TTC549 (cell line): Measurements from ENCODE around the gene PIP5KL1.
"Not testable (repeated sequence)": the region's sequence is repeated elsewhere in the genome, so short reads cannot be mapped to it uniquely, and the experiment has no call there.

Source experiments
- FAIRE-seq: peaks from 2 replicates; lab custom pipeline; 2012; peaks lifted over from hg19 to GRCh38; lab: Jason Lieb, UNC

PIP5KL1 gene

DNA sequence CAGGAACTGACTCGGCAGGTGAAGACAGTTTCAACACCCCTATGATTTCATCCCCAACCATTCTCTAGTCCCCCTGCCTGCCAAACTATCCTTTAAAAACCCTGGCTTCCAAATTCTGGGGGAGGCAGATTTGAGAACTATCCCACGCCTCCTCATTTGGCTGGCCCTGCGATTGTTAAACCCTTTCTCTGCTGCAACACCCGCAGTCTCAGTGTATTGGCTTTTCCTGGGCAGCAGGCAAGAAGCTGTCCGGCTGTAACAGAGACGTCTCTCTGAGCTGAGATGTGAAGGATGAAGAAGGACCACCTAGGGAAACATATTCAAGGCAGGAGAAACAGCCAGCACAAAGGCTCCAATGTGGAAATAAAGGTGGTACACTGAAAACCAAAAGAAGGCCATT is 37.7 kb downstream of the PIP5KL1 start:
- no peak for FAIRE-seq

GRCh38 chr9:127890053-127890452 is 40.5 kb downstream of the PIP5KL1 start:
- no peak for FAIRE-seq

DNA sequence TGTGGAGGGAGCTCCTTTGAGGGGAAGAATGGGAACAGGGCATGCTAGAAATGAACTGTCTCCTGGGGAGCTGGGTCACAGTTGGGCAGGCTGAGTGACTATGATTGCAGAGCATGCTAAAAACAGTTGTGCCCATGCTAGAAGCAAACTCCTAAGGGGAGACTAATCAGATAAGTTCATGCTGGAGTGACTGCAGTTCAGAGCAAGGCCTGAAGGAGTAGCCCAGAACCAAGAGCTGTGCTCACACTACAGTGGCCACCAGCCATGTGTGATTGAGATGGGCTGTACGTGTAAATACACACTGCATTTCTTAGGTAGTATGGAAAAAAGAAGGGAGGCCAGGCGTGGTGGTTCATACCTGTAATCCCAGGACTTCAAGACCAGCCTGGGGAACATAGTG is 42.8 kb downstream of the PIP5KL1 start:
- no peak for FAIRE-seq

DNA sequence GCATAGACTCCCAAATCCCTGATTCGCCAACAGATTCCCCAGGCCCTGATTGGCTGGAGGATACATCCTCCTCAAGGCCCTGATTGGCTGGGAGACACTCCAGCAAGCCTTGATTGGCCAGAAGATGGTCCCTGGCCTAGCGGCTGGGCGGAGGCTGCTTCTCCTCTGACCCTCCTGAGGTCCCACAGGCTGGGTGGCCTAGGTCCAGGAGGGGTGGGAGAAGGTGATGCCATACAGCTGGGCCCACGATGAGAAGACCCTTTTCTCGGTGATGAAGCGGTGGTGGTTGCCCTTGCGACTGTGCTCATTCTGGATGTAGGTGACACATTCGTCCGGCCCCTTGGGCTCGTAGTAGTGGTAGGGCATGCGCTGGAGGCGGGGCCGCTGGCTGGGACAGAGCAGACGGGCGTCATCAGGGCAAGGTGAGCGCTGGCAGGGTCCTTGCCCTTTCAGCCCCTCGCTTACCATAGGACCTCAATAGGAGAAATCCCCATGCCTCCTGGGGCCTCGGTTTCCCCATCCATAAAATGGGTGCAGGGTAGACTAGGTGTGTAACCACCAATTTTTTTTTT is 44.1 kb downstream of the PIP5KL1 start:
- no peak for FAIRE-seq

- no peak for FAIRE-seq
Measured at GRCh38 chr9:127885508-127886281, 44.9 kb downstream of the PIP5KL1 start.

- FAIRE-seq: no peak
Measured at GRCh38 chr9:127884976-127885490, 45.5 kb downstream of the PIP5KL1 start.

- FAIRE-seq: no peak
Measured at GRCh38 chr9:127884427-127884911, 46.1 kb downstream of the PIP5KL1 start.

GRCh38 chr9:127883959-127884358 is 46.6 kb downstream of the PIP5KL1 start:
- no peak for FAIRE-seq

- not testable (repeated sequence) for FAIRE-seq
Measured at GRCh38 chr9:127881715-127882114, 48.9 kb downstream of the PIP5KL1 start.

DNA sequence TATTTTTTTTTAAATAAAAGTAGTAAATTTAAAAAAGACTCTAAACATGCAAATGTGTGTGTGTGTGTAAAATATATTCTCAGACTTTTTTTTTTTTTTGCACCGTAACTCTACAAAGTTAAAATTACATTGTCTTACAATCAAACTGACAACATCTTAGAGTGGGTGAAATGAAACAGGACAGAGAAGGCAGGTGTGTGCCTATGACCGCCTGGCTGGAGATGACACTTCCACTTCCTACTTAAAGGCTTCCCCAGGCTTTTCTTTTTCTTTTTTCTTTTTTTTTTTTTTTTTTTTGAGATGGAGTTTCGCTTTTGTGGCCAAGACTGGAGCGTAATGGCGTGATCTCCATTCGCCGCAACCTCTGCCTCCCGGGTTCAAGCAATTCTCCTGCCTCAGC is 50.4 kb downstream of the PIP5KL1 start:
- no peak for FAIRE-seq

DNA sequence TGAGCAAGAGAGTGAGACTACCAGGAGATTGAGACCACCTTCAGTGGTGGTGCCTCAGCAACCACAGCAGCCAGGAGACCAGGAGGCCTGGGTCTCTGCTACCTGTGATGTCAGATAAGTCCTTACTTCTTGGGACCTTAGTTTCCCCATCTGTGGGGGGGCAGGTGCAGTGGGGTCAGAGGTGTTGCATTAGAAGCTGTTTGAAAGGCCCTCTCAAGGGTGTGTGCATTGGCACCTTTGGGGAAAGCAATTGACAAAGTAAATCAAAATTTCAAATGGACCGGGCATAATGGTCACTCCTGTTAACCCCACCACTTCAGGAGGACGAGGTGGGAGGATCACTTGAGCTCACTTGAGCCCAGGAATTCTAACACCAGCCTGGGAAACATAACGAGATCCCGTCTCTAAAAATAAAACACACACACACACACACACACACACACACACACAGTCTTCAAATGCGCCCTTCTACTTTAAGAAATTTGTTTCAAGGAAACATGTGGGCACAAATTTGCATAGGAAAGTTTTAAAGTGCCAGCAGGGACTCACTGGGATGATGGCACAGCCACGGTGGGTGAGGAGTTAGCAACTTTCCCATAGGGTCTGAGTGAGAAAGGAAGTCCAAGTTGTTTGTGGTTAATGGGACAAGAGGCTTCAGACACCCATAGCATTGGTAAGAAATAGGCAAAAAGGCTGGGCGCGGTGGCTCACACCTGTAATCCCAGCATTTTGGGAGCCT is 51.8 kb downstream of the PIP5KL1 start:
- no peak for FAIRE-seq

DNA sequence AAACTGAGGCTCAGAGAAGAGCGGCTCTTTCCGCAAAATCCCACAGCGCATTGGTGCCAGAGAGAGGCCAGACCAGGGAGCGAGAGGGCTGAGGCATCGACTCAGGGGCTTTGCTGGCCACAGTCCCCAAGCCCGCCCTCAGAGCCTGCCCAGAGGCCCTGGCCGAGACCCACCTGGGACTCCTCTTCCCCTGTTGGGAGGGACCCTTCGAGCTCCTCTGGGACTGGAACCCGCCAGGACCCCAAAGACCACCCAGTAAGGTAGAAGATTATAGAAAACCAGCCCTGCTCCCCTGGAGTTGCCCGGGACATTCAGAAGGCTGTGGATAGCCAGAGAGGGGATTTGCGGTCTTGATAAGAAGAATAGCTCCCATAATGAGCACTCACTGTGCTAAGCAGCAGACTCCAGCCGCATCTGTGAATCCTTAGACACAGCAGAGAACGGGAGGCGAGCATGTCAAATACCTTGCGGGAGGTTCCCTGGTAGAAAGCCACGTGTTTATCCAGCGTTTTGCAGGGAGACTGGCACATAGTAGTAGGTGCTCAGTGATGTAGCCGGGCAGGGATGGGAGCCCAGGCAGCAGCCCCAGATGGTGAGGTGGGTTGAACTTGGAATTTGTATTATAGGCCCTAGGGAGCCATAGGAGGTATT is 52.5 kb downstream of the PIP5KL1 start:
- no peak for FAIRE-seq

- no peak for FAIRE-seq
Measured at GRCh38 chr9:127877566-127877998, 53.0 kb downstream of the PIP5KL1 start, which contains the start of gene AK1. Gene AK1 (minus strand): TSS chr9:127877675. CDS start chr9:127874617, 3,058 bp downstream.

DNA sequence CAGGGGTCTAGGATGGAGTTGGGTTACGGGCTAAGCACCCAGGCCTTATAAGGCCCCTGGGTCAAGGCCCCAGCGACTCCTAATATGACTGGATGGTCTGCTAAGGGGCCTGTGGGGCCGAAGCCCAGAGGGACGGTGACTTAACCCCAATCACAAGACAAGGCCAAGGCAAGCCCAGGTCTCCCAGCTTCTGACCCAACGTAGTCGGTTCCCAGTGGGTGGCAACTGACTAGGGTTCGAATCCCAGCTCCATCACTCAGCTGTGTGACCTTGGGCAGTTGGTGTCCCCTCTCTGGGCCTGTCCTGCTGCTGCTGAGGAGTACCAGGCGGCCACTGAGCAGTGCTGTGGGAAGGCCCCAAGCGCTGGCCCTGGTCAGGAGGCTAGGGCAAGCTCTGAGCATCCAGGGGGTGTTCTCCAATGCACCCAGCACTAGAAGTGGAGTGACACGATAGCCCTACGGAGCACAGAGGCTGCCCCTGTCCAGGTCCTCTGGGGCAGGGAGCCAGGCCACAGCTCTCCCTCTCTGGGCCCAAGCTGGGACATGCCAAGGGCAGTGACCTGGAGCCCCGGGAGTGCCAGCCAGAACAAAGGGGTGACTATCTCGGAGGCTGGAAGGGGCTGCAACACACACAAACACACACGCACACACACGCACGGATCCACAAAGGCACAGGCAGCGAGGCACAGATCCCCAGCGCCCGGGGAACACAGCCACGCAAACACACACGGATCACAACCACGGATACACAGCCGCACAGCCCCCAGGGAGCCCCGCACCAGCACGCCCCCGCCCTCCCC is 53.6 kb downstream of the PIP5KL1 start:
- no peak for FAIRE-seq

DNA sequence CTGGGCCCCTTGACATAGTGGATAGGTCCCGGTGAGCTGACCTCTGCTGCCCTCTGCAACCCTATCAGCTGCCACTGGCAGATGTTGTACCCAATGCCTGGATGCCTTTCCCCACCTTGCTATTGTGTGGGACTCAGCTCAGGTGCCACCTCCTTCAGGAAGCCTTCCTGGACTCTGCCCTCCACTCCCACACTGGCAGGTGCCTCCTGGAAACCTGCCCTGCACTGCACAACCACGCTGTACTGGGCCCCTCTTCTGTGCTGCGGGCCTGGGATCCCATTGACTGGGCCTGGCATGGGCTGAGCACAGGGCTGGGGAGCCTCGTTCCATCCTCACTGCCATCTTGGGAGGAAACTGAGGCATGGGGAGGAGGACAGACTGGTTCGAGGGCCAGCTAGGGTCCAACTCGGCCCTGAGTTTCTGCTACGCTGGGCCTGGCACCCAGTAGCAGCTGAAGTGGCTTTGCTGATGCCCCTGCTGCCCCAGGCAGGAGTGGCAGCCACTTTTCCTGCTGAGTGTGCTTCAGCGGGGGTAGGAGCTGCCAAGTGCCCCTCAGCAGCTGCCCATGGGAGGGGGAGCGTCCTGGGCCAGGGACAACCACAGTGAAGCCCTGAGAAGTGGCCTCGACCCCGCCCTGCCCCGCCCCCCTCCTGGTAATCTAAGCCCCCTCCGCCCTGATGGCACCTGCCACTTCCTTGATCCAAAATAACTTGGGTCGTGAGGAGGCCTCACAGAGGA is 54.4 kb downstream of the PIP5KL1 start:
- no peak for FAIRE-seq

DNA sequence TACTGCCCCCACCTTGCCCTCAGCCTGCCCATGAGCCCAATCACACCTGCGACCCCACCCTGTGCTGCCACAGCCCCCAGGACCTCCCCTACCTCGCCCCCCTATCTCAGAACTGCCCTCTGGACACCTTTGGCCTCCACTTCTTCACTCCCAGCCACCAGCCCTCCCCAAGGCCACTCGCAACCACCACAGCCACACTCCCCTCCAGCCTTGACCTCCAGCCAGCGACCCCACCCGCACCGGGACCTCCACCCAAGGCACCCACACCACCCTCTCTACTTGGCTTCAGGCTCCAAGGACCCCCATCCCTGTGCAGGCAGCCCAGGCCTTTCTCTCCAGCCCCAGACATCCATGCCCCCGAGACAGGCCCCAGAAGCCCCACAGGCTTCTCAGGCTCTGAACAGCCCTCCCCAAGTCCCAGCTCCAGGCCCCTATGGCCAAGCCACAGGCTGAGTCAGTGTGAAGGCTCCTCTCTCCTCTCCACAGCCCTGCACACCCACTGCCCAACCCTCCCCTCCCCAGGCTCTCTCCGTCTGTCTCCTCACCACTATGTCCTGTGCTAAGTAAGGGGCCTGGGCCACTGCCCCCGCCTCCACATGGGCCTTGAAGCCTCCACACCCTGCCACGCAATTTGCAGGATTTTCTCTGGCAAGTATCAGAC is 55.1 kb downstream of the PIP5KL1 start:
- FAIRE-seq: no peak

DNA sequence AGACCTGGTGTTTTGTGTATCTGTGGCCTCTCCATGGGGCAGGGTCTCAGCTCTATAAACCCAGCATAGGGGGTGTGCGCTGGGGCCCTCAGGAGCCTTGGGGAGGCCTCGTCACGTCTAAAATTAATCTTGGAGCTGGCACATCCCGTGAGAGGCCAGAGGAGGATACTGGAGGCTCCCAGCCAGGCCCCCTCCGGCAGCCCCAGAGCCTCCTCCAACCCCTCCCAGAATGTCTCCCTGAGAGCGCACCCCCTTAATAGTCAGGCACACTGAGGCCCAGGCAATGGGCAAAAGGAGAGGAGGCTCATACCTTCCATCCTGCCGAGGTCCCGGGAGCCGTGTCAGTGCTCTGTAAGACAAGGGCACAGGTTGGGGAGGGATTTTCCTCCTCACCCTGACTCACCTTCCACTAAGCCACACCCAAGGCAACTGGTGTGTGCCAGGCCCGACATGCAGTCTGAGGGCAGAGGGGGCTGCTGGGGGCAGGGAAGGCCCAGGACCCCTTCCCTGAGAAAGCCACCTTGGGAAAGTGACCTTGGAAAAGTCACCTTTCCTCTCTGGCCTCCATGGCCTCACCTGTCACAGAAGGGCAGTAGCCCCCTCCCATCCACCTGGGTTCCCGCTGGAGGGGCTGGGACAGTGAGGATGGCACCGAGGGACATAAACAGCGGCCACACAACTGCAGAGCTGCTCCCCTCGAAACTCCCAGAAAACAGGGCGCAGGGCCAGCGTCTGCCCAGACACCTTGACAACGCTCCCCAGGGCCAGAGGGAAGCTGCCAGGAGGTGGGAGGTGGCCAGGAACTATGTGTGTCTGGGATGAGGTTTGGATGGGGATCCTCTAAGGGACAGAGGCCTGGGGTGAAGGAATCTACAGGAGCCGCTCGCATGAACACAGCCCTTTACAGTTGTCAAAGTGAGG is 56.0 kb downstream of the PIP5KL1 start:
- no peak for FAIRE-seq

DNA sequence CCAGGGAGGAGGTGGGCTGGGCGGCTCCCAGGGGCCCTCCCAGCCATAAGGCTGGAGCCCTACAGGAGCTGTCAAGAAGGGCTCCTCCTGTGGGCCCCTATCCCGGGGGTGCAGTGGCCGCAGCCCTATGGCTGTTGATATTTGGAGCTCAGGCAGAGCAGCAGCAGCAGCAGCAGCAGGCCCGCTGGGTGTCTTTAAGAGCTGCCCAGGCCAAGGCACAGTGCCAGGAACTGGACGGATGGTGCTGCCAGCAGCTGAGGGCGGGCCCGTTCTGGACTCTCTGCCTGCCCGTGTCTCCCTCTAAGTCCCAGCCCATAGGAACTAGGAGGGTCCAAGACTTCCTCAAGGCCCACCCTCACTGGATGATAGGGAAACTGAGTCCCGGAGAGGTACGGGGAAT is 56.7 kb downstream of the PIP5KL1 start:
- no peak for FAIRE-seq

GRCh38 chr9:127873223-127873691 is 57.3 kb downstream of the PIP5KL1 start:
- no peak for FAIRE-seq
